GM19467 (cell line): ENCODE results near the gene ZNF846.
"Not testable (repeated sequence)": the region's sequence is repeated elsewhere in the genome, so short reads cannot be mapped to it uniquely, and the experiment has no call there.

Experiments
- ATAC-seq: cut with Tn5 transposase; IDR thresholded peaks from one replicate; pipeline ENCODE4 v1.9.1; 2021; ENCODE audit warnings: mild to moderate bottlenecking, moderate library complexity; ENCODE audit not compliant: unreplicated experiment

The ZNF846 gene

DNA sequence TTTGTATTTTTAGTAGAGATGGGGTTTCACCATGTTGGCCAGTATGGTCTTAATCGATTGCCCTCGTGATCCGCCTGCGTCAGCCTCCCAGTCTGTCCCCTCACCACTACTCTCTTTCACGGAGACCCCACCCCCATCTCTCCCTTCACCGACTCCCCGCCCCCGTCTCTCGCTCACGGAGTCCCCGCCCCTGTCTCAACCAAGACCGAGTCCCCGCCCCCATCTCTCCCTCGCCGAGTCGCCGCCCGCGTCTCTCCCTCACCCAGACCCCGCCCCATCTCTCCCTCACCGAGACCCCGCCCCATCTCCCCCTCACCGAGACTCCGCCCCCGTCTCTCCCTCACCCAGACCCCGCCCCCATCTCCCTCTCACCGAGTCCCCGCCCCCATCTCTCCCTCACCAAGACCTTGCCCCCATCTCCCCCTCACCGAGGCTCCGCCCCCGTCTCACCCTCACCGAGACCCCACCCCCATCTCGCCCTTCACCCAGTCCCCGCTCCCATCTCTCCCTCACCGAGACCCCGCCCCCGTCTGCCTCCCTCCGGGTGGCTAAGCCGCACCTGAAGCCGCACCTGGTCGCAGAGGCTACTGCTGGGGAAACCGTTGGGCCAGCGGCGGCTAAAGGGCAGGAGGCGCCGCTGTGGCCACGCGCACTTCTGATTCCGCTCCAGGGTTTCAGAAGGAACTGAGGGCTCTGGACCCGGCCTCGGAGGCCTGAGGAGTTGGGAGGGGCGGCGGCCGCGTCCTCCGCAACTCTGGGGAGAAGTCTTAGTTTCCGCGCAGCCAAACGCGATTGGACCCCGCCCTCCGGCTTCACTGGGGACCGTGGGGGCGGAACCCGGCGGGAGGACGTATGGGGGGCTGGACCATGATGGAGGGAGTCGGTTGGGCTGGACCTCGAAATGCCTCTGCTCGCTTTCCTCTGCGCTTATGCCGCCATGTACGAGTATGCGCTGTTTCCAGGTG is 17.1 kb upstream of the ZNF846 start:
- ATAC-seq, result no peak

DNA sequence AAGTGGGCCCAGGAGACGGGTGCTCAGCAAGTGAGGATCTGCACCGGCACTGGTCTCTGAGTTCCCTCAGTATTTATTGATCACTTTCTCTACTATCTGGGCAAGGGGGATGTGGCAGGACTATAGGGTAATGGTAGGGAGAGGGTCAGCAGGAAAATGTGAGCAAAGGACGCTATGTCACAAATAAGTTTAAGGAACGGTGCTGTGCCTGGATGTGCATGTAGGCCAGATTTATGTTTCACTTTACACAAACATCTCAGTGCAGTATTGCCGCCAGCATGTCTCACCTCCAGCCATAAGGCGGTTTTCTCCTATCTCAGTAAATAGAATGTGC is 15.6 kb upstream of the ZNF846 start:
- not testable (repeated sequence) for ATAC-seq

GRCh38 chr19:9782338-9782737 is 13.8 kb upstream of the ZNF846 start:
- no peak for ATAC-seq

DNA sequence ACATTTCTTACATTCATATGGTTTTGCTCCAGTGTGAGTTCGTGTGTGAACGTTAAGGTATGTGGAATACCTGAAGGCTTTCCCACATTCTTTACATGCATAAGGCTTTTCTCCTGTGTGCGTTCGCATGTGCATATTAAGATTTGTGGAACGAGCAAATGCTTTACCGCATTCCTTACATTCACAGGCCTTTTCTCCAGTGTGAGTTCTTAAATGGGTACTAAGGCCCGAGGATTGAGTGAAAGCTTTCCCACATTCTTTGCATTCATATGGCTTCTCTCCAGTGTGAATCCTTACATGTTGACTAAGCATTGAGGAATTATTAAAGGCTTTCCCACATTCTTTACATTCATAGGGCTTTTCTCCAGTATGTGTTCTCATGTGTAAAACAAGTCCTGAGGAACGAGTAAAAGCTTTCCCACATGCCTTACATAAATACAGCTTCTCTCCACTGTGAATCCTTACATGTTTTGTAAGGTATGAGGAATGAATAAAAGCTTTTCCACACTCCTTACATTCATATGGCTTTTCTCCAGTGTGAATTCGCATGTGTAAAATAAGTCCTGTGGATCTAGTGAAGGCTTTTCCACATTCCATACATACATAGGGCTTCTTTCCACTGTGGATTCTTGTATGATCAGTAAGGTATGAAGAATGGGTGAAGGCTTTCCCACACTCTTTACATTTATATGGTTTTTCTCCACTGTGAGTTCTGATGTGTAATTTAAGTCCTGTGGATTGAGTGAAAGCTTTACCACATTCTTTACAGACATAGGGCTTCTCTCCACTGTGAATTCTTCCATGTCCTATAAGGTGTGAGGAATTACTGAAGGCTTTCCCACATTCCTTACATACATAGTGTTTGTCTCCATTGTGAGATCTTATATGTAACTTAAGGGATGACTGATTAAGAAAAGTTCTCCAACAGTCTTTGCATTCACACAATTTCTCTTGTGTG is 10.7 kb downstream of the ZNF846 start:
- no peak for ATAC-seq

DNA sequence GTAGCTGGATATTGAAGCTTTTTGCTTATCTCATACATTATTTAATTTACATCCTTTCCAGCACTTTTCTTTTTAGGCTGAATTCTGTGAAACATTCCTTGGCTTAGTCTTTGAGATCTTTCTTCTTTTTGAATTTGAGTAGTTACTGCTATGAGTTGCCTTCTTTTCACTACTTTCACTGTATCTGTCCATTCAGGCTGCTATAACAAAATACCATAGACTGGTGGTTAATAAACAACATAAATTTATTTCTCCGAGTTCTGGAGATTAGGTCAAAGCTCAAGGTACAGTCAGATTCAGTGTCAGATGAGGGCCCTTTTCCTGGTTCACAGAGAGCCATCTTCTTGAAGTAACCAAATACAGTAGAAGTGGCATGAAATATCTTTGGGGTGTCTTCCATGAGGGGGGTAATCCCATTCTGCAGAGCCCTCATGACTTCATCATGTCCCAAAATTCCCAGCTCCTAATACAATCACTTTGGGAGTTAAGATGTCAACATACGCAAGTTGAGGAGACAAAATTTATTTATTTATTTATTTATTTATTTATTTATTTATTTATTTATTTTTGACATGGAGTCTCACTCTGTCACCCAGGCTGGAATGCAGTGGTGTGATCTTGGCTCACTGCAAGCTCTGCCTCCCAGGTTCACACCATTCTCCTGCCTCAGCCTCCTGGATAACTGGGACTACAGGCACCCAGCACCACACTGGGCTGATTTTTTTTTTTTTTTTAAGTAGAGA is 15.7 kb downstream of the ZNF846 start:
- no peak for ATAC-seq

- ATAC-seq, result no peak
These were observed 17.1 kb downstream of the ZNF846 start for GRCh38 chr19:9751446-9751845.

GRCh38 chr19:9741476-9742171 is 26.9 kb downstream of the ZNF846 start:
- no peak for ATAC-seq

GRCh38 chr19:9735986-9736385 is 32.6 kb downstream of the ZNF846 start:
- ATAC-seq, result no peak

DNA sequence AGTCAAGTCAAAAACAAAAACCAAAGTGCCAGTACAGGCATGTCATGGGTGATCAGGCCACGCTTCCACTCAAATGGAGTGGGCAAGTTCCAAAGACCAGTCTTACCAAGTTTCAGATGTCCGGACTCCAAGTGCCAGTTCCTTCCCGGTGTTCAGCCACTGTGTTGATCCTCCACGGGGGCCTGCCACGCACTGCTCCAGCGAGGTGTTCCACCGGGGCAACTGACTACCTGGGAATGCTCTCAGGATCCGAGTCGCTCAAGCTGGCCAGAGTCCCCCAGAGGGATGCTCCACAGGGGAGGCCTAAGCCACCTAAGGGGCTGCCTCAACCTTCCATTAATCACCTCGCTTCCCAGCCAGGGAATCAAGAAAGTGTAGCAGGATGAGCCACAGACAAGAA is 38.5 kb downstream of the ZNF846 start:
- ATAC-seq, result not testable (repeated sequence)

GRCh38 chr19:9729162-9729561 is 39.4 kb downstream of the ZNF846 start:
- no peak for ATAC-seq

DNA sequence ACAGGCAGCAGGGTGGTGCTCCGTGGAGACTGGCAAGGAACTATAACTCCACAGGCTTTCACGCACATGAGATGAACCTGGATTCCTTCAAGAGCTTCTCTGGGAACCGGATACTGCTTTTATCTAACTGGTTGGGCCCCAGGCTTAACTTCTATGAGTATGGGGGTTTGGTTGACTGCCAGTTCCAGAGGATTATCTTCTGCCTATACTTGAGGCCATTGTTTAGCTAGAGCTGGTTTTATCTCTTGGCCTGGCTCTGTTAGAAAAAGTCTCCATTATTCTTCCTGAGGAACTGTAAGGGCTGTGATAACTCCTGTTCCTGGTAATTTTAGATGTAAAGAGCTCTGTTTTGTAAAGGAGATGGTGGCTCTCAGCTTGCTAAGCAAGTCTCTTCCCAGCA is 40.9 kb downstream of the ZNF846 start:
- no peak for ATAC-seq

GRCh38 chr19:9725508-9726201 is 42.9 kb downstream of the ZNF846 start:
- not testable (repeated sequence) for ATAC-seq

DNA sequence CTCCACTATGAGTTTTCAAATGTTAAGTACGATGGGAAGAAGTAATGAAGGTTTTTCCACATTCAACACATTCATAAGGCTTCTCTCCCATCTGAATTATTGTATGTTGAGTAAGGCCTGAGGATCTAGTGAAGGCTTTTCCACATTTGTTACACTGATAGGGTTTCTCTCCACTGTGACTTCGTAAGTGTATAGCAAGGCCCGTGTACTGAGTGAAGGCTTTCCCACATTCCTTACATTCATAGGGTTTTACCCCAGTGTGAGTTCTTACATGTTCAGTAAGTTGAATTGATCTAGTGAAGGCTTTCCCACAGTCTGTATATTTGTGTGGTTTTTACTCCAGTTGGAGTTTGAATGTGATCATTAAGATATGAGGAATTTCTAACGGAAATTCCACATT is 44.4 kb downstream of the ZNF846 start:
- no peak for ATAC-seq

- no peak for ATAC-seq
These were observed 46.7 kb downstream of the ZNF846 start for GRCh38 chr19:9721861-9722260.

GRCh38 chr19:9720541-9720940 is 48.0 kb downstream of the ZNF846 start:
- no peak for ATAC-seq

GRCh38 chr19:9711815-9712214 is 56.7 kb downstream of the ZNF846 start:
- ATAC-seq, result no peak

GRCh38 chr19:9709305-9709704 is 59.2 kb downstream of the ZNF846 start:
- no peak for ATAC-seq

DNA sequence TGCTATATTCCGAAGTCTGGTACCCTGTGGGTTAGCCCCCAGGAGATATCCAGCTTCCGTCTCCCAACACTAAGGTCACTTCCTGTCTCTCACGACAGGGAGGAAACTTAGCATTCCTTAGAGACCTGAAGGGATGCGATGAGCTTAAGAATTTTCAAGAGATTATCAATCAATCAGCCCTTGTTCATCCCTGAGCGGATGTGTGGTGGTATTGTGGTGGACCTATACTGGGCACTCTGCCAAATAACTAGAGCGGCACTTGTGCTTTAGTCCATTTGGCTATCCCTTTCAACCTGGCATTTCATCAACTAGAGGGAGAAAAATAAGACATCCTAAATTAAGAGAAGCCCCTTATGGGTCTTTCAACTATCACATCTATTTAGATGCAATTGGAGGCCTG is 62.7 kb downstream of the ZNF846 start:
- no peak for ATAC-seq

DNA sequence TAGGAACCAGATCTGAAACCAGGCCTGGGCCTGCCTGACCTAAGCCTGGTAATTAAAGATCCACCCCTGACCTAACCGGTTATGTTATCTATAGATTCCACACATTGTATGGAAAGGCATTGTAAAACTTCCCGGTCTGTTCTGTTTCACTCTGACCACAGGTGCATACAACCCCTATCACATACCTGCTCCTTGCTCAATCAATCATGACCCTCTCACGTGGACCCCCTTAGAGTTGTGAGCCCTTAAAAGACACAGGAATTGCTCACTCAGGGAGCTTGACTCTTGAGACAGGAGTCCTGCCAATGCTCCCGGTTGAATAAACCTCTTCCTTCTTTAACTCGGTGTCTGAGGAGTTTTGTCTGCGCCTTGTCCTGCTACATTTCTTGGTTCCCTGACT is 66.4 kb downstream of the ZNF846 start:
- no peak for ATAC-seq
